MG63 (cell line): ENCODE measurements around the gene RBM27. TPM values are rescaled to one million over a fixed set of nuclear protein-coding genes. Genes with fewer than 3 reads are reported as not detected.
A peak's percentile ranks its signal among the peaks of the same experiment; 100 is the strongest.
"Not testable (repeated sequence)": the region's sequence is repeated elsewhere in the genome, so short reads cannot be mapped to it uniquely, and the experiment has no call there.

Source experiments
- DNase-seq: peaks from one replicate; pipeline ENCODE4 v3.0.0-alpha.2; 2020
- H3K27me3 ChIP-seq: fragments of 250-450 bp; sonication (Bioruptor Pico); 2 replicates; pipeline ENCODE4 v1.5.1; 2020; ENCODE audit warnings: mild to moderate bottlenecking, moderate library complexity
- H3K36me3 ChIP-seq: fragments of 250-450 bp; sonication (Bioruptor Pico); 2 replicates; pipeline ENCODE4 v1.5.1; 2020; ENCODE audit warnings: mild to moderate bottlenecking, moderate library complexity
- H3K4me3 ChIP-seq: fragments of 250-450 bp; sonication (Bioruptor Pico); 2 replicates; pipeline ENCODE4 v1.5.1; 2020; ENCODE audit warnings: mild to moderate bottlenecking, moderate library complexity
- H3K9me3 ChIP-seq: fragments of 250-450 bp; sonication (Bioruptor Pico); 2 replicates; pipeline ENCODE4 v1.5.1; 2020; ENCODE audit warnings: mild to moderate bottlenecking, moderate library complexity
- total RNA-seq: library from RNA; depleted of rRNA; stranded (reverse); fragments of >200 nt; shearing (Covaris generic); gene quantifications from 2 replicates; pipeline ENCODE4 v1.2.3, GENCODE V29; 2014; ENCODE audit warnings: low replicate concordance; rRNA removed

RBM27 gene, protein sequence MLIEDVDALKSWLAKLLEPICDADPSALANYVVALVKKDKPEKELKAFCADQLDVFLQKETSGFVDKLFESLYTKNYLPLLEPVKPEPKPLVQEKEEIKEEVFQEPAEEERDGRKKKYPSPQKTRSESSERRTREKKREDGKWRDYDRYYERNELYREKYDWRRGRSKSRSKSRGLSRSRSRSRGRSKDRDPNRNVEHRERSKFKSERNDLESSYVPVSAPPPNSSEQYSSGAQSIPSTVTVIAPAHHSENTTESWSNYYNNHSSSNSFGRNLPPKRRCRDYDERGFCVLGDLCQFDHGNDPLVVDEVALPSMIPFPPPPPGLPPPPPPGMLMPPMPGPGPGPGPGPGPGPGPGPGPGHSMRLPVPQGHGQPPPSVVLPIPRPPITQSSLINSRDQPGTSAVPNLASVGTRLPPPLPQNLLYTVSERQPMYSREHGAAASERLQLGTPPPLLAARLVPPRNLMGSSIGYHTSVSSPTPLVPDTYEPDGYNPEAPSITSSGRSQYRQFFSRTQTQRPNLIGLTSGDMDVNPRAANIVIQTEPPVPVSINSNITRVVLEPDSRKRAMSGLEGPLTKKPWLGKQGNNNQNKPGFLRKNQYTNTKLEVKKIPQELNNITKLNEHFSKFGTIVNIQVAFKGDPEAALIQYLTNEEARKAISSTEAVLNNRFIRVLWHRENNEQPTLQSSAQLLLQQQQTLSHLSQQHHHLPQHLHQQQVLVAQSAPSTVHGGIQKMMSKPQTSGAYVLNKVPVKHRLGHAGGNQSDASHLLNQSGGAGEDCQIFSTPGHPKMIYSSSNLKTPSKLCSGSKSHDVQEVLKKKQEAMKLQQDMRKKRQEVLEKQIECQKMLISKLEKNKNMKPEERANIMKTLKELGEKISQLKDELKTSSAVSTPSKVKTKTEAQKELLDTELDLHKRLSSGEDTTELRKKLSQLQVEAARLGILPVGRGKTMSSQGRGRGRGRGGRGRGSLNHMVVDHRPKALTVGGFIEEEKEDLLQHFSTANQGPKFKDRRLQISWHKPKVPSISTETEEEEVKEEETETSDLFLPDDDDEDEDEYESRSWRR
- 27.2 and 36.4 TPM in 2 replicates for total RNA-seq

DNA sequence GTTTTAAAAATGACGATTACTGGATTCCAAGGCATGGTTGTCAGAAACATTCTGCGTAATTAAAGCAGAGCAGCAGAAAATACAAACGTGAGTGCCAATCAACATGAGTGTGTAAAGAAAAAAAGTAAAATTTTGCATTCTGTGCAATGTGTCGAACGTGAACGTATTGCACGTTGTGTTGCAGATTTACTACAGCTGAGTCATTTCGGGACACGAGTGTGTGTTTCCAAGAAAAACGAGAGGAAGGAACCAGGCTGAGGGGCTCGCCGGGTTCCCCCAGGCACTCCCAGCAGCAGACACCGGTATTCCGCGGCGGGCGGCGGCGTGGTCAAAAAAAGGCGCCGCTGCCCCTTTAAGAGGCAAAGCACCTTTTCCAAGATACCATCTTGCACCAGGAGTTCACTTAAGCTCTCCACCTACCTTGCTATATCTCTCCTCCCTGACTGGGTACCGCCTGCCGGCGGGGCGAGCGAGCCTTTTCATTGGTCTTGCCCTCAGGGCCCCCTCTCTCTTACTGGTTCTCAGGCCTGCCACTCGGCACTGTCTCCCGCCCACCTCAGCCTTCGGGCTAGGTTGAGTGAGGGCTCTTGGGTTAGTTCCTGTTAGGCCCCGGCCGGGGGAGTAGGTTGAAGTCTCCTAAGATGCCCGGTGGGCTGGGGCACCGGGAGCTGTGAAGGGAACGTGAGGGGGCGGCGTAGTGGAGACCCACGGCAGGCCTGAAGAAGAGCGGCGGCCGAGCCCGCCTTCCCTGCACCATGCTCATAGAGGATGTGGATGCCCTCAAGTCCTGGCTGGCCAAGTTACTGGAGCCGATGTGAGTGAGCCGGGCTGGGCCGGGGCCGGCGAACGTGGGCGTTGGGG, at the start of gene RBM27:
RBM27 (plus strand) TSS at position 595 of the 861 bp plus-strand sequence; CDS start at position 756, 161 bp downstream.
- Histone ChIP-seq H3K27me3 (no peaks in the 10 kb centered on the region), H3K4me3 (peak within 1 kb of the TSS; percentile 87), H3K36me3 (no peaks in the 10 kb centered on the region; the same call in 1 of the 2 replicates), H3K9me3 (no peaks in the 10 kb centered on the region)
- DNase-seq, result peak; percentile 97

DNA sequence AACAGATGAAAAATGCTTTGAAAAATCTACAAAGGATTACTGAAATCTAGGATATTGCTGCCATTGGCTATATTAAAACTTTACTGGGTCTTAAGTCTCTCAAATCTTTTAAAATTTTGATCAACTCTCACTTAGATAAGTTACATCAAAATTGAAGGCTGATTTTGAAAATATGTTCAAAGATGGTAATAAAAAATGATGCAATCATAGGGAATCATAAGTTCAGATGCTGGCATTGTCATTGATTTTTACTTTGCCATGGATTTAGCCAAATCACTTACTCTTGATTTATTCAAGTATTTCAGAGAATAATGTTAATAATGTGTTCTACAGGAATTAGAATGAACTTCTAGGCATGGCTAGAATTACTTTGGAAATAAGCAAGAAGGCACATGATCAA, 45.1 kb upstream of the RBM27 start:
- DNase-seq, result no peak

DNA sequence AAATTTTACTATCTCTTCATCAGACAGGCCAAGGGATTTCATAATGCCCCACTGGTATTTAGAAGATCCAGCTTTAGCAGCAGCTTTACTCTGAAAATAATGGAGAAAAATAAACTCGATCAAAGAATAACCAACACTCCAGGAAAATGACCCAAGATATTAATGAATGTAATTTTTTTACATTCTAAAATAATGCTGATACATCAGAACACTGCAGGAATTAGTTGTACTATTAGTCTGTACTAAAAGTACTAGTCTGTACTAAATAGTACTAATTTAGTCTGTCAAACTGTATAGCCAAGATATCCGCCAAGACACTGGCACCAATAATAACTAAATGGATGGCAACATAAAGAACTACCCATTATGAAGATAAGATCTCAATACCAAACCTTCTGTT, 39.0 kb upstream of the RBM27 start:
- no peaks in the 10 kb centered on the region for H3K27me3 ChIP-seq
- peaks cover 93% of the 10 kb centered on the region for H3K36me3 ChIP-seq

More for the DNA sequence above, 45.1 kb upstream of the RBM27 start:
- no peaks in the 10 kb centered on the region for H3K9me3 ChIP-seq
- peaks cover 92% of the 10 kb centered on the region for H3K36me3 ChIP-seq
- no peaks in the 10 kb centered on the region for H3K27me3 ChIP-seq
- no peak overlapping the region for H3K4me3 ChIP-seq

DNA sequence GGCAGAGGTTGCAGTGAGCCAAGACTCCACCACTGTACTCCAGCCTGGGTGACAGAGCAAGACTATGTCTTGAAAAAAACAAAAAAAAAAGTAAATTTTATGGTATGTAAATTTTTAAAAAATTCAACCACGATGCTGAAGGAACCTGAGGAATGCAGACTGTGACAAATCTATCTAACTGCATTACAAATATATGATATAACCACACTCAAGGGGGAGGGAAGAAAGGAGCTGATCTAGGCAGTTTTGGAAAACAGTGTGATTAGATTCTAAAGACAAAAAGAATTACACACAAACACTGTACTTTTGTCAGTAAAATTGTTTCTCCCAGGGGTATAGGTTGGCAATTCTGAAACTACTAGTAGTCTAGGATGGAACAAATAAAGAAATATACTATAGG, 37.9 kb upstream of the RBM27 start:
- DNase-seq, result no peak

More for the DNA sequence above, 39.0 kb upstream of the RBM27 start:
- H3K4me3 ChIP-seq, result no peak overlapping the region
- no peak for DNase-seq
- H3K9me3 ChIP-seq, result no peaks in the 10 kb centered on the region

DNA sequence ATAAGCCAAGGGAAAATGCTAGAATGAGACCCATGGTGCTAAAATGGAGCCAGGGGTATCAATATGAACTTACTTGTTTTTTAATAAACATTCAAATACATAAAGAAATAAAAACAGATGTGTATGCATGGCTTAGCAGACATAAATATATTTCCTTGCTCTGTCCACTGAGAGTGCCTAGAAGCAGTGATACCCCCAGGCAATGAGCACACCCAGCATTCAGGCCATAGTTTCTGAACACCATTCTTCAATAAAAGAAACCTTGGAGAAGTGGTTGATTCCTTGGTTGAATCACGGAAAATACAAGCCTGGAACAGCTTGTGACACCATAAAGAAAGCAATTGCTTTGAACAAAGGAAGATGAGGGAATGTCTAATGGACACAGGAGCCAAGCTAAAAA, 37.5 kb upstream of the RBM27 start:
- Histone ChIP-seq H3K27me3 (no peaks in the 10 kb centered on the region), H3K4me3 (no peak overlapping the region), H3K9me3 (no peaks in the 10 kb centered on the region), H3K36me3 (peaks cover 94% of the 10 kb centered on the region)
- no peak for DNase-seq

More for the DNA sequence above, 37.9 kb upstream of the RBM27 start:
- Histone ChIP-seq H3K4me3 (no peak overlapping the region), H3K27me3 (no peaks in the 10 kb centered on the region), H3K36me3 (peaks cover 94% of the 10 kb centered on the region), H3K9me3 (no peaks in the 10 kb centered on the region)

DNA sequence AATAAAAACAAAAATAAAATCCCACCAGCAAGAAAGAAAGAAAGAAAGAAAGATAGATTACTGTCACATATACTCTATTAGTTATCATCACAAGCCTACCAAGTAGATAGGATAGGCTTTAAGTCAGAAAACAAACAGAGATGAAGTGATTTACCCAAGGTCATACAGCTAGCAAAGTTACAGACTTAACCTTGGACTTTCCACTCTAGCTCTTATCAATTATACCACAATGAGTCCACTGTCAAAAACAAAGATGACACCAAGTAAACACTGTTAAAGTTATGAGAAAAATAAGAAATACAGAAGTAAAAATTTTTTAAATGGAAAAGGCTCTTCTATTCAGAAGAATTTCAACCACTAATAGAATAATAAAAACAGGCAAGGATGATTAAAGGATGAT, 34.3 kb upstream of the RBM27 start:
- peaks cover 91% of the 10 kb centered on the region for H3K36me3 ChIP-seq
- DNase-seq, result no peak

DNA sequence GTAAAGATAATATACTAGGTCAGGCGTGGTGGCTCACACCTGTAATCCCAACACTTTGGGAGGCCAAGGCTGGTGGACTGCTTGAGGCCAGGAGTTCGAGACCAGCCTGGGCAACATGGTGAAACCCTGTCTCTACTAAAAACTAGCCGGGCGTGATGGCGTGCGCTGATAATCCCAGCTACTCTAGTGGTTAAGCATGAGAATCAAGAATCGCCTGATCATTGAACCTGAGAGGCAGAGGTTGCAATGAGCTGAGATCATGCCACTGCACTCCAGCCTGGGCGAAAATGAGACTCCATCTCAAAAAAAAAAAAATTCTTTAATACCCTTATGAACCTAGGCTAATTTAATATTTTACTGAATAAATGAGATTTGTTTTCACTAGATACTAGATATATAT, 30.4 kb upstream of the RBM27 start:
- H3K4me3 ChIP-seq, H3K27me3 ChIP-seq, DNase-seq, H3K9me3 ChIP-seq: not testable (repeated sequence)
- H3K36me3 ChIP-seq, result peaks cover 80% of the 10 kb centered on the region

More for the DNA sequence above, 34.3 kb upstream of the RBM27 start:
- Histone ChIP-seq H3K9me3 (no peaks in the 10 kb centered on the region), H3K27me3 (no peaks in the 10 kb centered on the region), H3K4me3 (no peak overlapping the region)

DNA sequence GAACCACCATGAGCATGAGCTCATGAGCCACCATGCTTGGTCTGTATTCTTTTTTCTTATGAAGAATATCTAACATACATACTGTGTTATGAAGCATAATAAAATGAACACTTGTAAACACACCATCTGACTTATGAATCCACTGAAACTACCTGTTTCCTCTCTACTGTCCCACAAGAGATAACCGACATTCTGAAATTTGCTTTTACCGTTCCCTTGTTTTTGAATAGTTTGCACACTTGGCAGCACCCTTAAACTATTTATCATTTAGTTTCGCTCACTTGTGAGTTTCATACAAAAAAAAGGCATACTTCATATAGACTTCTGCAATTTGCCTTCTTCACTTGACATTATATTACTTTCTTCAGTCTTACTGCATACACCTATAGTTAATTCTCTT, 29.8 kb upstream of the RBM27 start:
- H3K36me3 ChIP-seq, result peaks cover 80% of the 10 kb centered on the region

DNA sequence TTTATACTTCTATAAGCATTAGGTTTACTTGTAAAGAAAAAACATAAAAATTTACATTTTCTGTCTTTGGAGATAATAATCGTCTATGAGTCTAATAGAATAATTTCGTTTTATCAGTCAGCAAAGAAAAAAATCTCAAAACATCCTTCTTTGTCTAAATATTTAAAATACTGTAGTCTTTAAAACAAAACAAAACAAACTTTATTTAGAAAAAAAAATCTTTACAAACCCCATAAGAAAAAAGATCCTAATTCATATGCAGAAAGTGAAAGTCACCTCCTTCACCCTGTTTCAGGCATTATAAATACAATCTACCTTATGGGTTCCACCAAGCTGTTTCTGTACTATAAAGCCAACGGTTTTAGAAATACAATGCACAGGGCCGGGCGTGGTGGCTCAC, 26.6 kb upstream of the RBM27 start:
- Histone ChIP-seq H3K36me3 (peaks cover 82% of the 10 kb centered on the region), H3K27me3 (no peaks in the 10 kb centered on the region), H3K9me3 (no peaks in the 10 kb centered on the region), H3K4me3 (no peak overlapping the region)
- DNase-seq, result no peak

More for the DNA sequence above, 29.8 kb upstream of the RBM27 start:
- Histone ChIP-seq H3K27me3 (no peaks in the 10 kb centered on the region), H3K9me3 (no peaks in the 10 kb centered on the region), H3K4me3 (no peak overlapping the region)
- DNase-seq, result no peak

DNA sequence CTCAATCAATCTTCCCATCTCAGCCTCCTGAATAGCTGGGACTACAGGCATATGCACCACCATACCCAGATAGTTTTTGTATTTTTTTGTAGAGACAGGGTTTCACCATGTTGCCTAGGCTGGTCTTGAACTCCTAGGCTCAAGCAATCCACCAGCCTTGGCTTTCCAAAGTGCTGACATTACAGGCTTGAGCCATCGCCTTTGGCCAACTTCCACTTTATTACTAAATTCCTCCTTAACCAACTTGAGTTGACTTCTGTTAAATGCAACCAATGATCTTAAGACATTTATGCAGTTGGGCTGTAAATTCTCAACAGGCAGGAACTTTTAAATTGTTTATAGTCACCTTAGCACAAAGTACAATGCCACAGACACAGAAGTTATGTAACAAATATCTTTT, 23.7 kb upstream of the RBM27 start:
- peaks cover 59% of the 10 kb centered on the region for H3K36me3 ChIP-seq
- no peak overlapping the region for H3K4me3 ChIP-seq
- H3K9me3 ChIP-seq, result no peaks in the 10 kb centered on the region
- no peaks in the 10 kb centered on the region for H3K27me3 ChIP-seq
- DNase-seq, result no peak

DNA sequence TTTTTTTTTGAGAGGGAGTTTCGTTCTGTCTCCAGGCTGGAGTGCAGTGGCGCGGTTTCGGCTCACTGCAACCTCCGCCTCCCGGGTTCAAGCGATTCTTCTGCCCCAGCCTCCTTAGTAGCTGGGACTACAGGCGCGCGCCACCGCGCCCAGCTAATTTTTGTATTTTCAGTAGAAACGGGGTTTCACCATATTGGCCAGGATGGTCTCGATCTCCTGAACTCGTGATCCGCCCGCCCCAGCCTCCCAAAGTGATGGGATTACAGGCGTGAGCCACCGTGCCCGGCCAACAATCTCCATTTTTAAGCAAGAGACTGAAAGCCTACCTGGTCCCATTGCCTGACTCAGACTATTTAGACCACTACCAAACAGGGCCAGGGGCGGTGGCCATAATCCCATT, 20.0 kb upstream of the RBM27 start:
- not testable (repeated sequence) for H3K27me3 ChIP-seq, H3K9me3 ChIP-seq, DNase-seq, H3K4me3 ChIP-seq
- peaks cover 31% of the 10 kb centered on the region for H3K36me3 ChIP-seq

DNA sequence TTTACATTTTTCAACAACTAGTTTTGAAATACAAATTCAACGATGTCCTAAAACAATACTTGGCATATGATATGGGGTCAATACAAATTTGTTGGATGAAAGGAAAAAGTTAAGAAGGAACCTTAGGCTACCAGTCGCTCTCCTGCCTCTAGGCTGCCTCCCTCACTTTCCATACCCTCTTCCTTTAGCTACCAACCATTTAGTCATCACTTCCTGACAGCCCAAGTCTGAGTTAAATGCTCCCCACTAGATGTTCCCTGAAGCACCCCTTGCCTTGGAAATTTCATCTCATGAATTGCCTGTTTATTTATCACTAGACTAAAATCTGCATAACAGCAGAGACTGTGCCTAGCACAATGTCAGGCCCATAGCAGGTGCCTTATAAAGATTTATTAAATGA, 18.2 kb upstream of the RBM27 start:
- H3K36me3 ChIP-seq, result peaks cover 15% of the 10 kb centered on the region
- no peak overlapping the region for H3K4me3 ChIP-seq
- H3K27me3 ChIP-seq, result no peaks in the 10 kb centered on the region
- DNase-seq, result no peak
- H3K9me3 ChIP-seq, result no peaks in the 10 kb centered on the region

DNA sequence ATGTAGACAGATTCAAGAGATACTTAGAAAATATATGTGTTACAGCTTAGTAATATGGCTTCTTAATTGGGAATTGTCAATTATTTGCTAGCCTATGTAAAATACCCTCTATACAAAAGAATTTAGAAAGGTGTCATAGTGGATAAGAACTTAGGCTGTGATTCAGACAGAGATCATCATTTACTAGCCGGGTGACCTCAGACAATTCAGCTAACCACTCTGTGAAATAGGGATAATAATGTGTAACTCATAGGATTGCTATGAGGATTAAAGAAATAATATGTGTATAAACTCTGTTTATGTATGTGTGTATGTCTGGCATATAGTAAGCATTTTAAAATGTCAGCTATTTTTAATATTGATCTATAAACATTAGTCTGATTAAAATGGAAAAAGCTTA, 15.0 kb upstream of the RBM27 start:
- Histone ChIP-seq H3K4me3 (no peak overlapping the region), H3K36me3 (no peaks in the 10 kb centered on the region), H3K27me3 (no peaks in the 10 kb centered on the region), H3K9me3 (no peaks in the 10 kb centered on the region)
- DNase-seq, result peak; percentile 58

DNA sequence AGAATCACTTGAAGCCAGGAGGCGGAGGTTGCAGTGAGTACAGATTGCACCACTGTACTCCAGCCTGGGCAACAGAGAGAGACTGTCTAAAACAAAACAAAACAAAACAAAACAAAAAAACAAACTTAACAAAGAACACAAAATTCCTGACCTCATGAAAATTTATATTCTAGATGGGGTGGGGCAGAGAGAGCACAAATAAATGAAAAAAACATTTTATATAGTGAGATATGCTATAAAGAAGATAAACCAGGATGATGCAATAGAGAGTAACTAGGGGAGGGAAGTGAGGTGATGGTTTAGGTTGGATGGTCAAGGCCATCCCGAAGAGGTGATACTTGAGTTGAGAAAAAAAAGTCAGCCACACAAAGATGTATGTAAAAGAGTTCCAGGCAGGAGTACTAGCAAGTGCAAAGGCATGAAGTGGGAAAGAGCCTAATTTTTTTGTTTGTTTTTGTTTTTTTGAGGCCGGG, 10.8 kb upstream of the RBM27 start:
- no peaks in the 10 kb centered on the region for H3K36me3 ChIP-seq
- H3K27me3 ChIP-seq, result no peaks in the 10 kb centered on the region
- DNase-seq, result no peak
- H3K4me3 ChIP-seq, result no peak overlapping the region
- H3K9me3 ChIP-seq, result no peaks in the 10 kb centered on the region

DNA sequence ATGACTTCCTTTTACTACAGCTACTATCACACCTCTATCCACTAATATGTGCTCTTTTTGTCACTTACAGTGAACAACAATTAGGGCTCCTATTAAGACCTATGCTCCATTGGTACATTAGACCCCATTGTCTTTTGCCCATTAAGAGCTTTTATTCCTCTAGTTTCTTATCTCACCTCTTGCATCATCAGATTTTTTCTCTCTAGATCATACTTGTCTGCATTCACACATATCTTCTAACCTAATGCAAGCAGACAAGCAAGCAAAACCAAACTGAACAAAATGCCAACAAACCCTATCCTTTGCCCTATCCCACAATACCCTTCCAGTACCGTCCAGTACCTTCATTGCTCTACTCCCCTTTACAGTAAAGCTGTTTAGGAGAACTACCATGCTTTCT, 10.1 kb upstream of the RBM27 start:
- Histone ChIP-seq H3K27me3 (no peaks in the 10 kb centered on the region), H3K4me3 (no peak overlapping the region), H3K36me3 (no peaks in the 10 kb centered on the region), H3K9me3 (no peaks in the 10 kb centered on the region)
- no peak for DNase-seq

DNA sequence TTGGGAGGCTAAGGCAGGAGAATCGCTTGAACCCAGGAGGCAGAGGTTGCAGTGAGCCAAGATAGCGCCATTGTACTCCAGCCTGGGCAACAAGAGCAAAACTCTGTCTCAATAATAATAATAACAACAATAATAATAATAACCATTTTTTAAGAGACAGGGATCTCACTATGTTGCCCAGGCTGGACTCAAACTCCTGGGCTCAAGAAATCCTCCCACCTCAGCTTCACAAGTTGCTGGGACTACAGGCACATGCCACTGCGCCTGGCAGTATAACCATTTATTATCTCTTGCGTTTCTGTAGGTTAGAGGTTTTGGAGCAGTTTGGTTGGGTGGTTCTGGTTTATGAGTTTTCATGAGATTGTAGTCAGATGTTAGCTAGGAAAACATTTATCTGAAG, 8.4 kb upstream of the RBM27 start:
- H3K9me3 ChIP-seq, DNase-seq: not testable (repeated sequence)

More for the DNA sequence above, 8.4 kb upstream of the RBM27 start:
- not testable (repeated sequence) for H3K4me3 ChIP-seq, H3K27me3 ChIP-seq, H3K36me3 ChIP-seq
